ENCODE results near the gene HMX1. TPM values are rescaled to one million over a fixed set of nuclear protein-coding genes. Genes with fewer than 3 reads are reported as not detected.

The HMX1 gene
- total RNA-seq, 1 donor from 2014 or later = not detected

- intact Hi-C loops (cut with micrococcal nuclease) = no loop called here
- ATAC-seq (ENCODE audit: low read depth) = no peak
- Mint-ChIP-seq H3K27me3 (no peaks in the 10 kb centered on the region), H3K27ac (no peak overlapping the region), H3K4me3 (no peak overlapping the region), H3K9me3 (no peaks in the 10 kb centered on the region), H3K36me3 (ENCODE audit: low read depth) (no peaks in the 10 kb centered on the region), H3K4me1 (no peaks in the 10 kb centered on the region)
- POLR2A ChIA-PET = no interaction called here
- CTCF ChIA-PET = no interaction called here
- TF ChIP-seq CTCF (IDR thresholded peaks at IDR 0.05) = no peak
- no peak for DNase-seq
These were observed 37.9 kb upstream of the HMX1 start for GRCh38 chr4:8909548-8909947.

- ATAC-seq (ENCODE audit: low read depth) (no peak), DNase-seq (peak; percentile 12)
- no peaks in the 10 kb centered on the region for H3K9me3 Mint-ChIP-seq
- no peaks in the 10 kb centered on the region for H3K36me3 Mint-ChIP-seq (ENCODE audit: low read depth)
- H3K4me1 Mint-ChIP-seq = no peaks in the 10 kb centered on the region
- no peak overlapping the region for H3K4me3 Mint-ChIP-seq
- ChIA-PET CTCF (no interaction called here), POLR2A (no interaction called here)
- intact Hi-C loops (cut with micrococcal nuclease) = no loop called here
- no peaks in the 10 kb centered on the region for H3K27me3 Mint-ChIP-seq
- no peak overlapping the region for H3K27ac Mint-ChIP-seq
- no peak for TF ChIP-seq CTCF (IDR thresholded peaks at IDR 0.05)
These were observed 36.7 kb upstream of the HMX1 start for GRCh38 chr4:8908206-8908893.

- TF ChIP-seq CTCF (IDR thresholded peaks at IDR 0.05) = no peak
- no peaks in the 10 kb centered on the region for H3K4me1 Mint-ChIP-seq
- peak; percentile 7 for DNase-seq
- no peaks in the 10 kb centered on the region for H3K36me3 Mint-ChIP-seq (ENCODE audit: low read depth)
- no peak overlapping the region for H3K4me3 Mint-ChIP-seq
- CTCF ChIA-PET = no interaction called here
- POLR2A ChIA-PET = no interaction called here
- no peaks in the 10 kb centered on the region for H3K27me3 Mint-ChIP-seq
- H3K9me3 Mint-ChIP-seq = no peaks in the 10 kb centered on the region
- no peak overlapping the region for H3K27ac Mint-ChIP-seq
- ATAC-seq (ENCODE audit: low read depth) = no peak
- intact Hi-C loops (cut with micrococcal nuclease) = no loop called here
These were observed 36.1 kb upstream of the HMX1 start for GRCh38 chr4:8907596-8908205.

DNA sequence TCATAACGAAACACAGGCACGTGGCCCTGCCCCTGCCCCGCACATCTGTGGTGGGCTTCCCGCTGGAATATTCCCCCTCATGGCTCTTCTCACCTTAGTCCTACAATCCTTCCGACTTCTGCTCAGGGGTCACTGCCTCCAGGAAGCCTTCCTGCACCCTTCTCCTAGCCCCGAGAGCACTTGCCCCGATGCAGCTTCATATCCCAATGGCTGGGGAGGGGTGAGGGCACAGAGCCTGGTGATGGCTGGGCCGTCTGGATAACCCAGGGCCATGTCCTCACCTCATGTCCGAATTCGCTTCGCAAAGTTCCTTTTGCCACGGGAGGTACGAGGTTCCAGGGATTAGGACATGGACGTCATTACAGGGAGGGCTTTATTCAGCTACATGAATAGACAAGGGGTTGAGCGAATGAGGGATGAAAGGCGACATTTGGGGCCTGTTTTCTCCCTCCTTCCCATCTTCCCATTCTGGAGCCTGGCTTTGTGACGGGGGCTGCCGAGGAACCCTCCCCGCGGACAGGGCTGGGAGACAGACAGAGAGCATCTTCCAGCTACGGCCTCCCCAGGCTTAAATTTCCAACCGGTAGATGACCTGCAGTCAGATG is 35.5 kb upstream of the HMX1 start:
- Mint-ChIP-seq H3K9me3 (no peaks in the 10 kb centered on the region), H3K4me1 (no peaks in the 10 kb centered on the region), H3K36me3 (ENCODE audit: low read depth) (no peaks in the 10 kb centered on the region), H3K27ac (no peak overlapping the region), H3K27me3 (no peaks in the 10 kb centered on the region), H3K4me3 (no peak overlapping the region)
- CTCF ChIA-PET = no interaction called here
- ATAC-seq (ENCODE audit: low read depth) (no peak), DNase-seq (no peak)
- TF ChIP-seq CTCF (IDR thresholded peaks at IDR 0.05) = no peak
- POLR2A ChIA-PET = no interaction called here
- intact Hi-C loops (cut with micrococcal nuclease) = no loop called here

- no peak overlapping the region for H3K4me3 Mint-ChIP-seq
- no peak for DNase-seq
- H3K36me3 Mint-ChIP-seq (ENCODE audit: low read depth) = no peaks in the 10 kb centered on the region
- no peak overlapping the region for H3K27ac Mint-ChIP-seq
- ATAC-seq (ENCODE audit: low read depth) = no peak
- no peaks in the 10 kb centered on the region for H3K27me3 Mint-ChIP-seq
- TF ChIP-seq CTCF (IDR thresholded peaks at IDR 0.05) = no peak
- CTCF ChIA-PET = no interaction called here
- POLR2A ChIA-PET = no interaction called here
- no peaks in the 10 kb centered on the region for H3K4me1 Mint-ChIP-seq
- H3K9me3 Mint-ChIP-seq = no peaks in the 10 kb centered on the region
- intact Hi-C loops (cut with micrococcal nuclease) = no loop called here
These were observed 35.0 kb upstream of the HMX1 start for GRCh38 chr4:8906668-8906970.

All from activated B cell treated with CpG ODN at 0.5 μM for 24 hours (primary cell).